ENCODE data around the gene POLR1B.
A peak's percentile ranks its signal among the peaks of the same experiment; 100 is the strongest.
"Not testable (repeated sequence)": the region's sequence is repeated elsewhere in the genome, so short reads cannot be mapped to it uniquely, and the experiment has no call there.

POLR1B gene

GRCh38 chr2:112542123-112542983 lies at the start of gene POLR1B:
POLR1B (plus strand) TSS chr2:112542465; CDS start chr2:112542495, 30 bp downstream.
- DNase-seq = peak; percentile 63

- DNase-seq = no peak
These were observed 49.2 kb upstream of the POLR1B start for GRCh38 chr2:112493048-112493447.

GRCh38 chr2:112493858-112494648 lies 48.2 kb upstream of the POLR1B start:
- no peak for DNase-seq

GRCh38 chr2:112494828-112495227 lies 47.4 kb upstream of the POLR1B start:
- DNase-seq = no peak

GRCh38 chr2:112495878-112496277 lies 46.4 kb upstream of the POLR1B start:
- not testable (repeated sequence) for DNase-seq

GRCh38 chr2:112500850-112501484 lies 41.3 kb upstream of the POLR1B start:
- not testable (repeated sequence) for DNase-seq

- DNase-seq = not testable (repeated sequence)
These were observed 32.8 kb upstream of the POLR1B start for GRCh38 chr2:112509239-112509998.

- DNase-seq = no peak
These were observed 25.5 kb upstream of the POLR1B start for GRCh38 chr2:112516801-112517200.

GRCh38 chr2:112518807-112519206 lies 23.5 kb upstream of the POLR1B start:
- DNase-seq = no peak

- DNase-seq = no peak
These were observed 22.8 kb upstream of the POLR1B start for GRCh38 chr2:112519506-112519905.

- no peak for DNase-seq
These were observed 22.0 kb upstream of the POLR1B start for GRCh38 chr2:112520234-112520783.

- no peak for DNase-seq
These were observed 18.9 kb upstream of the POLR1B start for GRCh38 chr2:112523291-112523777.

- DNase-seq = not testable (repeated sequence)
These were observed 18.0 kb upstream of the POLR1B start for GRCh38 chr2:112524276-112524675.

GRCh38 chr2:112528541-112528940 lies 13.7 kb upstream of the POLR1B start:
- DNase-seq = no peak

GRCh38 chr2:112529757-112530156 lies 12.5 kb upstream of the POLR1B start:
- DNase-seq = no peak

GRCh38 chr2:112530728-112531127 lies 11.5 kb upstream of the POLR1B start:
- DNase-seq = no peak

- no peak for DNase-seq
These were observed 7.4 kb upstream of the POLR1B start for GRCh38 chr2:112534826-112535225.

- DNase-seq = not testable (repeated sequence)
These were observed 5.6 kb upstream of the POLR1B start for GRCh38 chr2:112536665-112537064.

GRCh38 chr2:112539306-112539705 lies 3.0 kb upstream of the POLR1B start:
- DNase-seq = no peak

GRCh38 chr2:112540906-112541305 lies 1.4 kb upstream of the POLR1B start:
- DNase-seq = no peak

GRCh38 chr2:112541315-112542122 lies 746 bp upstream of the POLR1B start:
- DNase-seq = no peak

All from NCI-H2029 treated with DMSO at 0.1 percent for 48 hours (cell line).